ENCODE results near the gene FRRS1. TPM values are rescaled to one million over a fixed set of nuclear protein-coding genes. Genes with fewer than 3 reads are reported as not detected.
A peak's percentile ranks its signal among the peaks of the same experiment; 100 is the strongest.

Gene FRRS1
- total RNA-seq, 4 donors from 2014 or later = 2.5 to 4.4 (median 3.4) TPM

DNA sequence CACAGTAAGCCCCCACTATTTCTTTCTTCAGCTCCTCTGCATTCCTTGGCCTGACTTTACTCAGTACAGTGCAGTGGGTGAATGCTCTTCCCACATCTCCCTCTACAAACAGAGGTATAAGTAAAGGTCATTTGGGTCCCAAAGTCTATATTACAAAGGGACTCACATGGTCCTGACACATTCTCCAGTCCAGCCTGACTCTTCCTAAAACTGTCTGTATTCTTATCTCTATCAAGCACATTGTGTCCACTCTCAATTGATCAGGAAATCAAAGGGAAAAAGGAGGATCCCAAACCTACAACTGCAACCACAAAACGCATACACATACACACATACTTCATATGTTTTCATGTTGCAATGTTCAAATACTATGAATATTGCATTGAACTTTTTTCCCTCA is 49.4 kb downstream of the FRRS1 start:
- Histone ChIP-seq H3K9me3 (no peaks in the 10 kb centered on the region), H3K27ac (no peak overlapping the region), H3K27me3 (no peaks in the 10 kb centered on the region), H3K36me3 (no peaks in the 10 kb centered on the region), H3K4me1 (no peaks in the 10 kb centered on the region), H3K4me3 (no peak overlapping the region)
- TF ChIP-seq EP300 (IDR thresholded peaks at IDR 0.05) (no peak), POLR2A (IDR thresholded peaks at IDR 0.05) (no peak), CTCF (IDR thresholded peaks at IDR 0.05) (no peak)
- 94 to 98% methylated on average over 1 of the region's 1 CpG for WGBS, 2 donors
- no peak for DNase-seq (ENCODE audit: low spot score in 2 of 2)

- TF ChIP-seq CTCF (IDR thresholded peaks at IDR 0.05) (no peak), POLR2A (IDR thresholded peaks at IDR 0.05) (no peak), EP300 (IDR thresholded peaks at IDR 0.05) (no peak)
- Histone ChIP-seq H3K9me3 (no peaks in the 10 kb centered on the region), H3K27ac (no peak overlapping the region), H3K36me3 (peaks cover 0 to 5% (median 0%) of the 10 kb centered on the region in 3 donors), H3K4me3 (no peak overlapping the region), H3K27me3 (no peaks in the 10 kb centered on the region), H3K4me1 (no peaks in the 10 kb centered on the region)
- WGBS, 2 donors = 88 to 96% methylated on average over 2 of the region's 2 CpGs
- DNase-seq (ENCODE audit: low spot score in 2 of 2) = no peak
Measured at GRCh38 chr1:99713006-99713405, 53.4 kb downstream of the FRRS1 start.

DNA sequence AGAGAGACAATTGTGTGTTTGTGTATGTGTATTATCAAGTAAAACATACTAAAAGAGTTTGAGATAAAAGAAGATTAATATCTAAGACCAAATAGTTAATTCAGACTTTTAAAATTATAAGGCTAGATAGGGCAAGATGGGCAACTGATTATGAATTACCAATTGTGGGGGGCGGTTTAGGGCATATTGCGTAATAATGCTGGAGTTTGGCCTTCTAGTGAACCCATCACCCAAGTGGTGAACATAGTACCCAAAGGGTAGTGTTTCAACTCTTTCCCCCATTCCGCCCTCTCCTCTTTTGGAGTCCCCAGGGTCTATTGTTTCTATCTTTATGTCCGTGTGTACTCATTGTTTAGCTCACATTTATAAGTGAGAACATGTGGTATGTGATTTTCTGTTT is 55.4 kb downstream of the FRRS1 start:
- H3K9me3 ChIP-seq = no peaks in the 10 kb centered on the region
- H3K27me3 ChIP-seq = no peaks in the 10 kb centered on the region
- no peak overlapping the region for H3K4me3 ChIP-seq
- TF ChIP-seq EP300 (IDR thresholded peaks at IDR 0.05) = no peak
- no peak for TF ChIP-seq CTCF (IDR thresholded peaks at IDR 0.05)
- TF ChIP-seq POLR2A (IDR thresholded peaks at IDR 0.05) = no peak
- H3K27ac ChIP-seq = no peak overlapping the region
- no peak for DNase-seq (ENCODE audit: low spot score in 2 of 2)
- H3K36me3 ChIP-seq = peaks cover 0 to 5% (median 0%) of the 10 kb centered on the region in 3 donors
- H3K4me1 ChIP-seq = peaks cover 0 to 6% (median 0%) of the 10 kb centered on the region in 4 donors
- WGBS, 2 donors = 83 to 85% methylated on average over 4 of the region's 4 CpGs

DNA sequence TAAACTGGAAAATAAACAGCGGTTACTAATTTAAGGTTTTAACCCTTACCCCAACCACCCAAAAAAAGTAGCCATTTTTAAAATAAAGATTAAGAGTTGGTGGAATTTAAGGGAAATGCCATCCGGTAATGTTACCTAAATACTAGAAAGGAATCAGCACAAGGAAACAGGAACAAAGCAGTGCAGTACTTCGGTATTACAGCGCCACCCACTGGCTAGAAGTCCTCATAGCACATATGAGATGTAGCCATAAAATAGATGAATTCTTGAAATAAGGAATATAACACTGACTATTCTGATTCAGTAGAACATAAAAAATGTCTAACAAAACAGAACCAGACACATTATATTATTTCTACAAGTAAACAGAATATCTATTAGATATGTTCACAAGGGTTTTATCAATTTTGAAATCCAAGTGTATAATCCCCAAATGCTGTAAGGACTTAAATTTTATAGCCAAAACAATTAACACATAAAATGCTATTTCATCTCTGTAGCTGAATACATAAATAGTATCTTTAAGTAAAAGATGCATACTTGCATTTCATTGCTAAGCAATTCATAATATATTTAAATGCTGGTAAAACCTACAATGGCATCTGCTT is 58.8 kb downstream of the FRRS1 start:
- H3K27me3 ChIP-seq = no peaks in the 10 kb centered on the region
- no peak overlapping the region for H3K27ac ChIP-seq
- TF ChIP-seq CTCF (IDR thresholded peaks at IDR 0.05) (peak; percentile 76 to 88 (median 83)), EP300 (IDR thresholded peaks at IDR 0.05) (no peak), POLR2A (IDR thresholded peaks at IDR 0.05) (no peak)
- peaks cover 0 to 5% (median 0%) of the 10 kb centered on the region in 3 donors for H3K36me3 ChIP-seq
- WGBS, 2 donors = 11 to 12% methylated on average over 4 of the region's 4 CpGs
- H3K4me1 ChIP-seq = peaks cover 0 to 19% (median 0%) of the 10 kb centered on the region in 4 donors
- DNase-seq (ENCODE audit: low spot score in 2 of 2) = peak; percentile 73 to 95
- H3K9me3 ChIP-seq = no peaks in the 10 kb centered on the region
- H3K4me3 ChIP-seq = no peak overlapping the region

GRCh38 chr1:99705385-99705784 is 61.0 kb downstream of the FRRS1 start:
- TF ChIP-seq CTCF (IDR thresholded peaks at IDR 0.05) = no peak
- no peak for TF ChIP-seq EP300 (IDR thresholded peaks at IDR 0.05)
- TF ChIP-seq POLR2A (IDR thresholded peaks at IDR 0.05) = no peak
- no peak for DNase-seq (ENCODE audit: low spot score in 2 of 2)
- H3K9me3 ChIP-seq = peaks cover 0 to 3% (median 0%) of the 10 kb centered on the region in 4 donors
- H3K4me1 ChIP-seq = peaks cover 0 to 19% (median 0%) of the 10 kb centered on the region in 4 donors
- peak overlapping the region in 1 of 4 donors; percentile 3 for H3K27ac ChIP-seq
- H3K36me3 ChIP-seq = peaks cover 0 to 5% (median 0%) of the 10 kb centered on the region in 3 donors
- H3K4me3 ChIP-seq = no peak overlapping the region
- H3K27me3 ChIP-seq = no peaks in the 10 kb centered on the region
